Mesothelial cell of epicardium (in vitro differentiated cells): ENCODE measurements around the gene GRK3. TPM values are rescaled to one million over a fixed set of nuclear protein-coding genes. Genes with fewer than 3 reads are reported as not detected.
"Not testable (repeated sequence)": the region's sequence is repeated elsewhere in the genome, so short reads cannot be mapped to it uniquely, and the experiment has no call there.

Source experiments
- DNase-seq, 2 experiments: peaks; one replicate each; pipeline ENCODE4 v3.0.0; 2021; ENCODE audit warnings: low spot score in 2 of 2; ENCODE audit not compliant: unreplicated experiment in 2 of 2
- H3K27ac Mint-ChIP-seq: 2 replicates; pipeline ENCODE4 v1.8.0; 2021; ENCODE audit warnings: mixed read lengths
- H3K27me3 Mint-ChIP-seq: 2 replicates; pipeline ENCODE4 v1.8.0; 2021; ENCODE audit warnings: low read depth, mixed read lengths
- H3K36me3 Mint-ChIP-seq: 2 replicates; pipeline ENCODE4 v1.8.0; 2021; ENCODE audit warnings: mixed read lengths
- H3K4me1 Mint-ChIP-seq: 2 replicates; pipeline ENCODE4 v1.8.0; 2021; ENCODE audit warnings: mixed read lengths
- H3K4me3 Mint-ChIP-seq: 2 replicates; pipeline ENCODE4 v1.8.0; 2021; ENCODE audit warnings: mild to moderate bottlenecking, moderate library complexity, mixed read lengths
- H3K9me3 Mint-ChIP-seq: 2 replicates; pipeline ENCODE4 v1.8.0; 2021; ENCODE audit warnings: mixed read lengths
- CTCF ChIP-seq: fragments of 200-600 bp; sonication (generic); IDR thresholded peaks from one replicate; pipeline ENCODE4 v1.5.0; 2021; ENCODE audit warnings: antibody characterized with exemption; ENCODE audit not compliant: unreplicated experiment
- total RNA-seq: library from RNA; stranded (reverse); gene quantifications from 3 replicates; pipeline ENCODE4 v1.2.1, GENCODE V29; 2021

The GRK3 gene
- total RNA-seq, 1 donor from 2014 or later: 13.8 TPM

- Mint-ChIP-seq H3K27me3 (no peaks in the 10 kb centered on the region), H3K9me3 (no peaks in the 10 kb centered on the region), H3K4me1 (peaks cover 13% of the 10 kb centered on the region), H3K4me3 (no peak overlapping the region), H3K27ac (no peak overlapping the region), H3K36me3 (peaks cover 2% of the 10 kb centered on the region)
- no peak for DNase-seq
- no peak for TF ChIP-seq CTCF
Observed at GRCh38 chr22:25623310-25623734, 58.8 kb downstream of the GRK3 start.

- Mint-ChIP-seq H3K36me3 (peaks cover 2% of the 10 kb centered on the region), H3K27ac (no peak overlapping the region)
- no peak for TF ChIP-seq CTCF
Observed at GRCh38 chr22:25623851-25624250, 59.4 kb downstream of the GRK3 start.

DNA sequence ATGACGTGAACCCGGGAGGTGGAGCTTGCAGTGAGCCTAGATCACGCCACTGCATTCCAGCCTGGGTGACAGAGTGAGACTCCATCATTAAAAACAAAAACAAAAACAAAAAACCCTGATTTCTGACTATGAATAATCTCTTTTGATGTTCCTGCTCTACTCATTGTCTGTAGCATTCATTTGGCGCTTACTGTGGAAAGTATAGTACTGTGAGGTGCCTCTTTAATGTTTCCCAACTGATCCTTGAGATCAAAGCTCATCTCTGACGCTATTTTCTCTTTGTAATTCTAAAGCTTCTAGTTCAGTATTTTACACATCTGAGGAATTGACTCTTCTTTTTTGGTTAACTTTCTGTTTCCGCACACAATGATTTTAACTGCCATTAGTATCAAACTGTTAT, 60.0 kb downstream of the GRK3 start:
- no peak overlapping the region for H3K4me3 Mint-ChIP-seq
- H3K9me3 Mint-ChIP-seq: no peaks in the 10 kb centered on the region
- H3K36me3 Mint-ChIP-seq: peaks cover 2% of the 10 kb centered on the region
- no peak overlapping the region for H3K27ac Mint-ChIP-seq
- H3K4me1 Mint-ChIP-seq: peaks cover 13% of the 10 kb centered on the region
- DNase-seq: no peak
- no peaks in the 10 kb centered on the region for H3K27me3 Mint-ChIP-seq
- no peak for TF ChIP-seq CTCF

More at GRCh38 chr22:25623851-25624250, 59.4 kb downstream of the GRK3 start:
- H3K27me3 Mint-ChIP-seq: no peaks in the 10 kb centered on the region
- H3K9me3 Mint-ChIP-seq: no peaks in the 10 kb centered on the region
- peaks cover 13% of the 10 kb centered on the region for H3K4me1 Mint-ChIP-seq
- no peak overlapping the region for H3K4me3 Mint-ChIP-seq
- no peak for DNase-seq

DNA sequence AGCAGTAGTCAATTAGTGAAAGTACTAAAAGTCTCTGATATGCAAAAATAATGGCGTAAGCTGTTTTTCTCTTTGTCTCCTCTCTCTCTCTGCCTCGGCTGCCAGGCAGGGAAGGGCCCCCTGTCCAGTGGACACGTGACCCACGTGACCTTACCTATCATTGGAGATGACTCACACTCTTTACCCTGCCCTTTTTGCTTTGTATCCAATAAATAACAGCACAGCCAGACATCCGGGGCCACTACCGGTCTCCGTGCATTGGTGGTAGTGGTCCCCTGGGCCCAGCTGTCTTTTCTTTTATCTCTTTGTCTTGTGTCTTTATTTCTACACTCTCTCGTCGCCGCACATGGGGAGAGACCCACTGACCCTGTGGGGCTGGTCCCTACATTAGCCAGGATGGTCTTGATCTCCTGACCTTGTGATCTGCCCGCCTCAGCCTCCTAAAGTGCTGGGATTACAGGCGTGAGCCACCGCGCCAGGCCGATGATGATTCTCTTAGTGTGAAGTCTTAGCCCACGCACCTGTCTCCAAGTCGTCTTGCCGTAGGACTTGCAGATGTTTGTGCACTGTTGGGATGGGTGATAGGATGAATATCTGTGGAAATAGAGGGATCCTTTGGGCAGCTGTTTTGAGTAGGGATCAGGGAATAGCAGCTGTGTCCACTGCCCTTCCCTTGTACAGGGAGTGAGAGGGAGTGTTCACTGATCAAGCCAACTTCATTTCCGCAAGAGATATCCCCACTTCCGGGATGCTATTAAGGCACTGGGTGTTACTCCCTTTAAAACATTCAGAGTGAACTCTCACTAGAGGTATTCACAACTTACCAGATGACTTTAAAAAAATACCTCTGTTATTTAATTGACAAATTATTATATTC, 61.5 kb downstream of the GRK3 start:
- H3K9me3 Mint-ChIP-seq, H3K27ac Mint-ChIP-seq, H3K27me3 Mint-ChIP-seq, H3K4me3 Mint-ChIP-seq, DNase-seq, H3K36me3 Mint-ChIP-seq: not testable (repeated sequence)
- H3K4me1 Mint-ChIP-seq: peaks cover 15% of the 10 kb centered on the region

DNA sequence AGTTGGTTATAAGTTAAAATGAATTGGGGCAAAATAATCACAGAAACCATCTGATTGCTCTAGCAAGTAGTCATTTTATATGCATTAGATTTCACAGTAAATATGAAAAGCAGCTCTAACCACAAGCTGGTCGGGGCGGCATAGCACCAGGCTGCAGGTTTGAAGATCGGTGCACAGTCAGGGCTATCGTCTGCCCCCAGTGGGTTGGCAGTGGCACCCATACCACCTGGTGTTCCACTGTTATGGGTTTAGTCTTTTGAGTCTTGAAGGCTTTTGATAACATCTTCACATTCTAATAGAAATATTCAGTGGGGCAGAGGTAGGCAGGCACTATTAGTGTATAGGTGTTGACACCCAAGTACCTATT, 62.1 kb downstream of the GRK3 start:
- Mint-ChIP-seq H3K27ac (no peak overlapping the region), H3K4me3 (no peak overlapping the region), H3K36me3 (peaks cover 2% of the 10 kb centered on the region), H3K27me3 (no peaks in the 10 kb centered on the region), H3K9me3 (no peaks in the 10 kb centered on the region), H3K4me1 (peaks cover 13% of the 10 kb centered on the region)
- no peak for TF ChIP-seq CTCF
- DNase-seq: no peak

- TF ChIP-seq CTCF: no peak
- Mint-ChIP-seq H3K36me3 (peaks cover 2% of the 10 kb centered on the region), H3K27me3 (no peaks in the 10 kb centered on the region)
Observed at GRCh38 chr22:25627271-25627852, 62.9 kb downstream of the GRK3 start.

More at GRCh38 chr22:25627271-25627852, 62.9 kb downstream of the GRK3 start:
- Mint-ChIP-seq H3K4me3 (no peak overlapping the region), H3K4me1 (peaks cover 7% of the 10 kb centered on the region), H3K27ac (no peak overlapping the region), H3K9me3 (no peaks in the 10 kb centered on the region)
- DNase-seq: no peak
